Thyroid gland (tissue), 4 donors: ENCODE data around the gene IHH. TPM values are rescaled to one million over a fixed set of nuclear protein-coding genes. Genes with fewer than 3 reads are reported as not detected.

Experiments used
- DNase-seq, 2 donors: peaks; one replicate each; pipeline ENCODE4 v3.0.0-alpha.2; 2019
- H3K27ac ChIP-seq, 3 donors: fragments of 200-600 bp; sonication (generic); 1 replicate in 2 of 3; 2 replicates in 1 of 3; pipeline ENCODE4 v1.5.1; 2016 to 2019; ENCODE audit warnings: mild to moderate bottlenecking in 1 of 3, moderate library complexity in 1 of 3
- H3K27me3 ChIP-seq: fragments of 200-600 bp; sonication (generic); one replicate; pipeline ENCODE4 v1.5.1; 2019
- H3K36me3 ChIP-seq, 2 donors: fragments of 200-600 bp; sonication (generic); one replicate each; pipeline ENCODE4 v1.5.1; 2016 to 2019
- H3K4me1 ChIP-seq, 2 donors: fragments of 200-600 bp; sonication (generic); one replicate each; pipeline ENCODE4 v1.5.1; 2017 to 2019
- H3K4me3 ChIP-seq, 3 donors: fragments of 200-600 bp; sonication (generic); replicated peaks in 1 of 3; 1 replicate in 2 of 3; 2 replicates in 1 of 3; pipeline ENCODE4 v1.5.1; 2016; ENCODE audit warnings: mild to moderate bottlenecking in 1 of 3
- H3K9me3 ChIP-seq: fragments of 200-600 bp; sonication (generic); one replicate; pipeline ENCODE4 v1.5.1; 2017
- CTCF ChIP-seq, 6 experiments: fragments of 200-600 bp in 3 of 6; fragments of 450-650 bp in 3 of 6; sonication (generic) in 3 of 6; IDR thresholded peaks; one replicate each; pipeline ENCODE4 v1.5.1; 2016 to 2019; ENCODE audit warnings: antibody characterized with exemption in 6 of 6, mild to moderate bottlenecking in 2 of 6, inconsistent platforms in 1 of 6, moderate library complexity in 1 of 6
- POLR2A ChIP-seq, 2 donors: fragments of 450-650 bp; IDR thresholded peaks; one replicate each; pipeline ENCODE4 v1.6.1; 2017; ENCODE audit warnings: antibody characterized with exemption in 2 of 2, mild to moderate bottlenecking in 2 of 2, moderate library complexity in 1 of 2
- WGBS, 2 donors: methylation state at CpG; one replicate each; pipeline ENCODE4 v1.1.5; 2017; 5-methylcytosine and 5-hydroxymethylcytosine counted together
- intact Hi-C: fragments of 100-400 bp; cut with DNase I; formaldehyde crosslinking; loops from one replicate; pipeline ENCODE4 v1.15.1; 2023
- total RNA-seq, 4 donors: library from RNA; depleted of rRNA; stranded (reverse); fragments of >200 nt; gene quantifications; one replicate each; pipeline ENCODE4 v1.2.3, GENCODE V29; 2016

Gene IHH
- total RNA-seq, 4 donors from 2014 or later, result 0.34 TPM; not detected in 3

GRCh38 chr2:219059725-219060682, 717 bp downstream of the IHH start:
- Histone ChIP-seq H3K4me3 (peak overlapping the region in 1 of 3 donors; percentile 17), H3K4me1 (peaks cover 21 to 36% of the 10 kb centered on the region in 2 donors), H3K36me3 (no peaks in the 10 kb centered on the region), H3K27me3 (peaks cover 42% of the 10 kb centered on the region), H3K27ac (no peak overlapping the region), H3K9me3 (no peaks in the 10 kb centered on the region)
- intact Hi-C loops, result loop anchor here (5.0 kb wide), 1 partner anchor 237 kb away; no protein-coding TSS in a partner anchor
- WGBS, 2 donors, result 0 to 2% methylated on average over 8 to 47 of the region's 81 CpGs
- no peak for DNase-seq
- TF ChIP-seq POLR2A (IDR thresholded peaks at IDR 0.05) (no peak), CTCF (IDR thresholded peaks at IDR 0.05) (no peak)

- H3K27me3 ChIP-seq, result peaks cover 42% of the 10 kb centered on the region
- no peak overlapping the region for H3K27ac ChIP-seq
- intact Hi-C loops, result loop anchor here (5.0 kb wide), 1 partner anchor 238 kb away; no protein-coding TSS in a partner anchor
- H3K36me3 ChIP-seq, result no peaks in the 10 kb centered on the region
- TF ChIP-seq POLR2A (IDR thresholded peaks at IDR 0.05) (no peak), CTCF (IDR thresholded peaks at IDR 0.05) (no peak)
- peaks cover 21 to 36% of the 10 kb centered on the region in 2 donors for H3K4me1 ChIP-seq
- WGBS, 2 donors, result 3 to 7% methylated on average over 12 to 16 of the region's 17 CpGs
- H3K4me3 ChIP-seq, result no peak overlapping the region
- no peak for DNase-seq
- H3K9me3 ChIP-seq, result no peaks in the 10 kb centered on the region
Measured at GRCh38 chr2:219059375-219059724, 1.4 kb downstream of the IHH start.

- Histone ChIP-seq H3K27me3 (peaks cover 42% of the 10 kb centered on the region), H3K4me1 (peaks cover 21 to 36% of the 10 kb centered on the region in 2 donors), H3K27ac (no peak overlapping the region), H3K4me3 (no peak overlapping the region), H3K36me3 (no peaks in the 10 kb centered on the region), H3K9me3 (no peaks in the 10 kb centered on the region)
- no peak for TF ChIP-seq CTCF (IDR thresholded peaks at IDR 0.05)
- TF ChIP-seq POLR2A (IDR thresholded peaks at IDR 0.05), result no peak
- peak; percentile 54 to 64 for DNase-seq
- WGBS, 2 donors, result 2 to 6% methylated on average over 10 to 26 of the region's 42 CpGs
- intact Hi-C loops, result loop anchor here (5.0 kb wide), 1 partner anchor 239 kb away; no protein-coding TSS in a partner anchor
Measured at GRCh38 chr2:219058541-219059374, 2.0 kb downstream of the IHH start.

- Histone ChIP-seq H3K4me1 (peaks cover 21 to 36% of the 10 kb centered on the region in 2 donors), H3K9me3 (no peaks in the 10 kb centered on the region), H3K4me3 (no peak overlapping the region), H3K36me3 (no peaks in the 10 kb centered on the region), H3K27me3 (peaks cover 42% of the 10 kb centered on the region), H3K27ac (no peak overlapping the region)
- peak; percentile 75 to 98 (median 92) for TF ChIP-seq CTCF (IDR thresholded peaks at IDR 0.05)
- no peak for TF ChIP-seq POLR2A (IDR thresholded peaks at IDR 0.05)
- intact Hi-C loops, result loop anchor here (5.0 kb wide), 1 partner anchor 239 kb away; no protein-coding TSS in a partner anchor
- DNase-seq, result peak; percentile 67 to 75
- 1 to 6% methylated on average over 20 to 26 of the region's 52 CpGs for WGBS, 2 donors
Measured at GRCh38 chr2:219057709-219058540, 2.8 kb downstream of the IHH start.
